HepG2 (cell line): ENCODE results near the gene SPOP. TPM values are rescaled to one million over a fixed set of nuclear protein-coding genes. Genes with fewer than 3 reads are reported as not detected.

Experiments used
- CREBL2 ChIP-seq: sonication (generic); formaldehyde crosslinking; IDR thresholded peaks from 2 replicates; pipeline ENCODE4 v1.8.1; 2023; ENCODE audit warnings: missing genetic modification reagents, mild to moderate bottlenecking, borderline replicate concordance
- ETV5 ChIP-seq: IDR thresholded peaks from 2 replicates; pipeline ENCODE4 v1.6.1; 2018; ENCODE audit warnings: missing biosample characterization, missing genetic modification reagents, inconsistent platforms, borderline replicate concordance
- KAT7 ChIP-seq: IDR thresholded peaks from 2 replicates; pipeline ENCODE4 v1.6.1; 2018; ENCODE audit warnings: borderline replicate concordance, missing compliant biosample characterization
- KAT8 ChIP-seq: IDR thresholded peaks from 2 replicates; pipeline ENCODE4 v1.6.1; 2016; ENCODE audit warnings: missing genetic modification reagents, missing compliant biosample characterization
- KDM5B ChIP-seq: sonication (generic); formaldehyde crosslinking; IDR thresholded peaks from 2 replicates; pipeline ENCODE4 v1.4.0; 2020; ENCODE audit warnings: missing genetic modification reagents, mild to moderate bottlenecking, borderline replicate concordance
- KLF6 ChIP-seq: IDR thresholded peaks from 2 replicates; pipeline ENCODE4 v1.8.0; 2016; ENCODE audit warnings: missing biosample characterization, missing genetic modification reagents
- SATB2 ChIP-seq: sonication (generic); formaldehyde crosslinking; IDR thresholded peaks from 2 replicates; pipeline ENCODE4 v1.5.0; 2020; ENCODE audit warnings: missing genetic modification reagents
- ZNF510 ChIP-seq: sonication (generic); formaldehyde crosslinking; IDR thresholded peaks from 2 replicates; pipeline ENCODE4 v1.4.0; 2020; ENCODE audit warnings: low read depth, mild to moderate bottlenecking, missing genetic modification reagents
- ZNF580 ChIP-seq: IDR thresholded peaks from 2 replicates; pipeline ENCODE4 v1.6.1; 2016; ENCODE audit warnings: low read depth, borderline replicate concordance
- ZNF616 ChIP-seq: sonication (generic); formaldehyde crosslinking; IDR thresholded peaks from 2 replicates; pipeline ENCODE4 v1.5.0; 2020; ENCODE audit warnings: low read depth, mild to moderate bottlenecking, missing genetic modification reagents
- polyA plus RNA-seq, 8 experiments: library from polyadenylated mRNA; depleted of rRNA in 3 of 8; stranded (reverse) in 7 of 8; unstranded in 1 of 8; fragments of >200 nt; fragmentation: Illumina TruSeq in 4 of 8; extraction: Trizol in 4 of 8; gene quantifications; 2 replicates each; pipeline versions ENCODE4 v1.2.1 to v1.2.3, GENCODE V29; 2011 to 2016; ENCODE audit warnings: low read depth in 4 of 8, missing spikeins in 1 of 8, mixed read lengths in 1 of 8; ENCODE audit not compliant: insufficient read depth in 1 of 8
- total RNA-seq, 5 experiments: library from RNA; depleted of rRNA; stranded (reverse); fragments of >200 nt; fragmentation: Illumina TruSeq; extraction: Trizol; gene quantifications; 2 replicates each; pipeline ENCODE4 v1.2.3, GENCODE V29; 2016; ENCODE audit warnings: low read depth in 1 of 5
- TF ChIP-seq, protein P1 (sequence below), 2 experiments: sonication (generic) in 1 of 2; formaldehyde crosslinking in 1 of 2; IDR thresholded peaks; 2 replicates each; pipeline versions ENCODE4 v1.6.1 to v1.9.0; 2014 to 2022; ENCODE audit warnings: antibody characterized with exemption in 1 of 2, borderline replicate concordance in 1 of 2, inconsistent platforms in 1 of 2, low read depth in 1 of 2, missing genetic modification reagents in 1 of 2
- TF ChIP-seq, protein P2 (sequence below): sonication (generic); formaldehyde crosslinking; IDR thresholded peaks from 2 replicates; pipeline ENCODE4 v1.8.1; 2022; ENCODE audit warnings: low read depth, mild to moderate bottlenecking, missing genetic modification reagents
- TF ChIP-seq, protein P3 (sequence below): sonication (generic); formaldehyde crosslinking; IDR thresholded peaks from 2 replicates; pipeline ENCODE4 v1.4.0; 2020; ENCODE audit warnings: mild to moderate bottlenecking, low read depth, missing genetic modification reagents
- TF ChIP-seq, protein P4 (sequence below): sonication (generic); formaldehyde crosslinking; IDR thresholded peaks from 2 replicates; pipeline ENCODE4 v1.8.0; 2022; ENCODE audit warnings: mild to moderate bottlenecking, missing genetic modification reagents; ENCODE audit not compliant: insufficient replicate concordance

Gene SPOP
- total and polyA plus RNA-seq, 2 of the 13 experiments (the other 11 are each of a cell fraction or from before 2014, with no cell fraction given), result 52.8 to 60.8 TPM

- TF ChIP-seq KLF6 (CRISPR knock-in tag) (0 out of 2 replicates have a peak, but pooled peaks have one; percentile 35), ETV5 (CRISPR knock-in tag) (peak; percentile 90), ZNF580 (0 out of 2 replicates have a peak, but pooled peaks have one; percentile 37), KAT8 (CRISPR knock-in tag) (peak; percentile 60; the same call in 1 of the 2 replicates), KDM5B (CRISPR knock-in tag) (0 out of 2 replicates have a peak, but pooled peaks have one; percentile 4), ZNF510 (peak; percentile 78; the same call in 1 of the 2 replicates), CREBL2 (CRISPR knock-in tag) (peak; percentile 41; the same call in 1 of the 2 replicates), ZNF616 (peak; percentile 94), KAT7 (0 out of 2 replicates have a peak, but pooled peaks have one; percentile 26), SATB2 (no peak)
- TF ChIP-seq, protein P1, sequence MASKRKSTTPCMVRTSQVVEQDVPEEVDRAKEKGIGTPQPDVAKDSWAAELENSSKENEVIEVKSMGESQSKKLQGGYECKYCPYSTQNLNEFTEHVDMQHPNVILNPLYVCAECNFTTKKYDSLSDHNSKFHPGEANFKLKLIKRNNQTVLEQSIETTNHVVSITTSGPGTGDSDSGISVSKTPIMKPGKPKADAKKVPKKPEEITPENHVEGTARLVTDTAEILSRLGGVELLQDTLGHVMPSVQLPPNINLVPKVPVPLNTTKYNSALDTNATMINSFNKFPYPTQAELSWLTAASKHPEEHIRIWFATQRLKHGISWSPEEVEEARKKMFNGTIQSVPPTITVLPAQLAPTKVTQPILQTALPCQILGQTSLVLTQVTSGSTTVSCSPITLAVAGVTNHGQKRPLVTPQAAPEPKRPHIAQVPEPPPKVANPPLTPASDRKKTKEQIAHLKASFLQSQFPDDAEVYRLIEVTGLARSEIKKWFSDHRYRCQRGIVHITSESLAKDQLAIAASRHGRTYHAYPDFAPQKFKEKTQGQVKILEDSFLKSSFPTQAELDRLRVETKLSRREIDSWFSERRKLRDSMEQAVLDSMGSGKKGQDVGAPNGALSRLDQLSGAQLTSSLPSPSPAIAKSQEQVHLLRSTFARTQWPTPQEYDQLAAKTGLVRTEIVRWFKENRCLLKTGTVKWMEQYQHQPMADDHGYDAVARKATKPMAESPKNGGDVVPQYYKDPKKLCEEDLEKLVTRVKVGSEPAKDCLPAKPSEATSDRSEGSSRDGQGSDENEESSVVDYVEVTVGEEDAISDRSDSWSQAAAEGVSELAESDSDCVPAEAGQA (IDR thresholded peaks at IDR 0.05; ENCODE audit: low read depth), result peak; percentile 66; the same call in 1 of the 2 replicates
- TF ChIP-seq, protein P1 (CRISPR knock-in tag; IDR thresholded peaks at IDR 0.05; ENCODE audit: borderline replicate concordance), result no peak
- TF ChIP-seq, protein P2, sequence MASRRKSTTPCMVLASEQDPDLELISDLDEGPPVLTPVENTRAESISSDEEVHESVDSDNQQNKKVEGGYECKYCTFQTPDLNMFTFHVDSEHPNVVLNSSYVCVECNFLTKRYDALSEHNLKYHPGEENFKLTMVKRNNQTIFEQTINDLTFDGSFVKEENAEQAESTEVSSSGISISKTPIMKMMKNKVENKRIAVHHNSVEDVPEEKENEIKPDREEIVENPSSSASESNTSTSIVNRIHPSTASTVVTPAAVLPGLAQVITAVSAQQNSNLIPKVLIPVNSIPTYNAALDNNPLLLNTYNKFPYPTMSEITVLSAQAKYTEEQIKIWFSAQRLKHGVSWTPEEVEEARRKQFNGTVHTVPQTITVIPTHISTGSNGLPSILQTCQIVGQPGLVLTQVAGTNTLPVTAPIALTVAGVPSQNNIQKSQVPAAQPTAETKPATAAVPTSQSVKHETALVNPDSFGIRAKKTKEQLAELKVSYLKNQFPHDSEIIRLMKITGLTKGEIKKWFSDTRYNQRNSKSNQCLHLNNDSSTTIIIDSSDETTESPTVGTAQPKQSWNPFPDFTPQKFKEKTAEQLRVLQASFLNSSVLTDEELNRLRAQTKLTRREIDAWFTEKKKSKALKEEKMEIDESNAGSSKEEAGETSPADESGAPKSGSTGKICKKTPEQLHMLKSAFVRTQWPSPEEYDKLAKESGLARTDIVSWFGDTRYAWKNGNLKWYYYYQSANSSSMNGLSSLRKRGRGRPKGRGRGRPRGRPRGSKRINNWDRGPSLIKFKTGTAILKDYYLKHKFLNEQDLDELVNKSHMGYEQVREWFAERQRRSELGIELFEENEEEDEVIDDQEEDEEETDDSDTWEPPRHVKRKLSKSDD (CRISPR knock-in tag), result no peak
- TF ChIP-seq, protein P3, sequence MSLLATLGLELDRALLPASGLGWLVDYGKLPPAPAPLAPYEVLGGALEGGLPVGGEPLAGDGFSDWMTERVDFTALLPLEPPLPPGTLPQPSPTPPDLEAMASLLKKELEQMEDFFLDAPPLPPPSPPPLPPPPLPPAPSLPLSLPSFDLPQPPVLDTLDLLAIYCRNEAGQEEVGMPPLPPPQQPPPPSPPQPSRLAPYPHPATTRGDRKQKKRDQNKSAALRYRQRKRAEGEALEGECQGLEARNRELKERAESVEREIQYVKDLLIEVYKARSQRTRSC (CRISPR knock-in tag), result no peak
- TF ChIP-seq, protein P4, sequence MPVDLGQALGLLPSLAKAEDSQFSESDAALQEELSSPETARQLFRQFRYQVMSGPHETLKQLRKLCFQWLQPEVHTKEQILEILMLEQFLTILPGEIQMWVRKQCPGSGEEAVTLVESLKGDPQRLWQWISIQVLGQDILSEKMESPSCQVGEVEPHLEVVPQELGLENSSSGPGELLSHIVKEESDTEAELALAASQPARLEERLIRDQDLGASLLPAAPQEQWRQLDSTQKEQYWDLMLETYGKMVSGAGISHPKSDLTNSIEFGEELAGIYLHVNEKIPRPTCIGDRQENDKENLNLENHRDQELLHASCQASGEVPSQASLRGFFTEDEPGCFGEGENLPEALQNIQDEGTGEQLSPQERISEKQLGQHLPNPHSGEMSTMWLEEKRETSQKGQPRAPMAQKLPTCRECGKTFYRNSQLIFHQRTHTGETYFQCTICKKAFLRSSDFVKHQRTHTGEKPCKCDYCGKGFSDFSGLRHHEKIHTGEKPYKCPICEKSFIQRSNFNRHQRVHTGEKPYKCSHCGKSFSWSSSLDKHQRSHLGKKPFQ (CRISPR knock-in tag), result peak; percentile 85
These were observed 10.1 kb upstream of the SPOP start (continued) for GRCh38 chr17:49687878-49688491.
